ENCODE measurements around the gene ZNF132.

DNA sequence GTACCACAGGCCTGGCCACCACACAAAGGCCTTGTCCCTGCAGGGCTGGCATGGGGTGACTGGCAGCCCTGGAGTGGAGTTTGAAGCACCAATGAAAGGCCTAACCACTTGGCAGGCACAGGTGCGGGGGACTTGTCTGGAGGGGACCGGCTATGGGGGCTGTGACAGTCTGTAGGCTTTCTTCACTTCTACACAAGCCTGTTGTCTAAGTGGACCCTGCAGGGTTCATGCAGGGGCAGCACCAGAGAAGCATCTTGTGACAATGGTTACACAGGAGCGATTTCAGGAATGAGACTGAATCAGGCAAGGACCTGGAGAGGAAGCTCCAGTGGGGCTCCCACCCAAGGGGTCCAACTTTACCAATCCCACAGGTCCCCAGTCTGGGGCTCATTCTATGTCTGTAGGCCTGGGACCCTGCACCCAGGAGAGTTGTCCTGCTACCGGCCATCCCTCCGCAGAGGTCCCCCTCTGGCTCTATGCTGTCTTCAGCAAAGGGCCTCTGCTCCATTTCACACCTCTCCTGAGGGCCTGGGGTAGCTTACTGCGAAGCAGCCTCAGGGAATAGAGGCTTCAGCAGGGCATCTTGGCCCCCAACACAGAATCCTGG lies 56.9 kb downstream of the ZNF132 start:
- TF ChIP-seq SUZ12 (IDR thresholded peaks at IDR 0.05; ENCODE audit: extremely low read depth, insufficient read depth, insufficient read length): no peak
- TF ChIP-seq YY1 (IDR thresholded peaks at IDR 0.05; ENCODE audit: insufficient read depth, insufficient read length): no peak
